KMS-11 (cell line): ENCODE data around the gene ITPKB.

Experiments
- H2AFZ ChIP-seq: fragments of 200-600 bp; sonication (generic); 2 replicates; pipeline ENCODE4 v1.6.1; 2016; ENCODE audit warnings: antibody characterized with exemption, mixed run types, low read depth
- H3K27ac ChIP-seq: fragments of 200-600 bp; sonication (generic); 2 replicates; pipeline ENCODE4 v1.6.1; 2016; ENCODE audit warnings: mild to moderate bottlenecking, mixed run types
- H3K27me3 ChIP-seq: fragments of 200-600 bp; sonication (generic); 2 replicates; pipeline ENCODE4 v1.6.1; 2017; ENCODE audit warnings: mild to moderate bottlenecking, low read depth, mixed run types, moderate library complexity; ENCODE audit not compliant: insufficient read depth
- H3K36me3 ChIP-seq: fragments of 200-600 bp; sonication (generic); 2 replicates; pipeline ENCODE4 v1.6.1; 2017; ENCODE audit warnings: mild to moderate bottlenecking, mixed run types; ENCODE audit not compliant: insufficient read depth
- H3K4me1 ChIP-seq: fragments of 200-600 bp; sonication (generic); 2 replicates; pipeline ENCODE4 v1.6.1; 2016; ENCODE audit warnings: mild to moderate bottlenecking, low read depth, mixed run types; ENCODE audit not compliant: poor library complexity, severe bottlenecking
- H3K4me2 ChIP-seq: fragments of 200-600 bp; sonication (generic); 2 replicates; pipeline ENCODE4 v1.7.0; 2016; ENCODE audit warnings: mild to moderate bottlenecking, mixed run types
- H3K4me3 ChIP-seq: fragments of 200-600 bp; sonication (generic); IDR thresholded peaks from 2 replicates; pipeline ENCODE4 v1.6.1; 2017; ENCODE audit warnings: low read depth, low read length, mixed read lengths; ENCODE audit not compliant: insufficient read depth
- H3K79me2 ChIP-seq: fragments of 200-600 bp; sonication (generic); 2 replicates; pipeline ENCODE4 v1.6.1; 2016; ENCODE audit warnings: low read depth, mixed run types; ENCODE audit not compliant: insufficient read depth
- H3K9ac ChIP-seq: fragments of 200-600 bp; sonication (generic); 2 replicates; pipeline ENCODE4 v1.6.1; 2016; ENCODE audit warnings: mild to moderate bottlenecking, mixed run types
- H4K20me1 ChIP-seq: fragments of 200-600 bp; sonication (generic); 2 replicates; pipeline ENCODE4 v1.6.1; 2016; ENCODE audit warnings: mild to moderate bottlenecking, mixed run types; ENCODE audit not compliant: insufficient read depth
- CTCF ChIP-seq: fragments of 200-600 bp; sonication (generic); conservative IDR thresholded peaks from 2 replicates; pipeline ENCODE4 v1.6.1; 2017; ENCODE audit warnings: low read depth, mild to moderate bottlenecking, antibody characterized with exemption, low read length, moderate library complexity, mixed read lengths

The ITPKB gene

GRCh38 chr1:226688056-226688748, 50.9 kb downstream of the ITPKB start:
- no peaks in the 10 kb centered on the region for H3K36me3 ChIP-seq
- H3K4me1 ChIP-seq = peaks cover 42% of the 10 kb centered on the region
- TF ChIP-seq CTCF = no peak
- no peak overlapping the region for H2AFZ ChIP-seq
- H4K20me1 ChIP-seq = no peaks in the 10 kb centered on the region; the same call in 1 of the 2 replicates
- H3K4me3 ChIP-seq = no peak overlapping the region
- H3K27me3 ChIP-seq = no peaks in the 10 kb centered on the region
- peaks cover 19% of the 10 kb centered on the region for H3K79me2 ChIP-seq
- peak overlapping the region; percentile 6; the same call in 1 of the 2 replicates for H3K27ac ChIP-seq
- H3K9ac ChIP-seq = no peak overlapping the region; the same call in 1 of the 2 replicates
- peak overlapping the region; percentile 31; the same call in 1 of the 2 replicates for H3K4me2 ChIP-seq

- H3K4me1 ChIP-seq = peaks cover 47% of the 10 kb centered on the region
- peak; percentile 58; the same call in 1 of the 2 replicates for TF ChIP-seq CTCF
- no peaks in the 10 kb centered on the region for H3K36me3 ChIP-seq
- H3K27ac ChIP-seq = no peak overlapping the region
- no peaks in the 10 kb centered on the region for H3K27me3 ChIP-seq
- H3K4me2 ChIP-seq = peak overlapping the region; percentile 31
- no peaks in the 10 kb centered on the region; the same call in 1 of the 2 replicates for H4K20me1 ChIP-seq
- no peak overlapping the region for H3K9ac ChIP-seq
- no peak overlapping the region for H2AFZ ChIP-seq
- H3K79me2 ChIP-seq = peaks cover 19% of the 10 kb centered on the region
- no peak overlapping the region for H3K4me3 ChIP-seq
These were observed 51.7 kb downstream of the ITPKB start for GRCh38 chr1:226687426-226687825.

GRCh38 chr1:226686440-226687425, 52.3 kb downstream of the ITPKB start:
- Histone ChIP-seq H4K20me1 (no peaks in the 10 kb centered on the region; the same call in 1 of the 2 replicates), H3K9ac (no peak overlapping the region)
- no peak for TF ChIP-seq CTCF

GRCh38 chr1:226685196-226685820, 53.8 kb downstream of the ITPKB start:
- no peak for TF ChIP-seq CTCF
- Histone ChIP-seq H3K4me3 (no peak overlapping the region), H3K4me2 (no peak overlapping the region), H3K4me1 (peaks cover 52% of the 10 kb centered on the region), H3K27me3 (no peaks in the 10 kb centered on the region), H3K27ac (no peak overlapping the region), H2AFZ (no peak overlapping the region), H3K9ac (no peak overlapping the region), H4K20me1 (no peaks in the 10 kb centered on the region; the same call in 1 of the 2 replicates), H3K79me2 (peaks cover 19% of the 10 kb centered on the region), H3K36me3 (no peaks in the 10 kb centered on the region)

More at GRCh38 chr1:226686440-226687425, 52.3 kb downstream of the ITPKB start:
- Histone ChIP-seq H3K4me1 (peaks cover 47% of the 10 kb centered on the region), H3K36me3 (no peaks in the 10 kb centered on the region), H3K79me2 (peaks cover 19% of the 10 kb centered on the region), H3K27me3 (no peaks in the 10 kb centered on the region), H3K4me2 (peak overlapping the region; percentile 31), H3K27ac (no peak overlapping the region), H3K4me3 (no peak overlapping the region), H2AFZ (no peak overlapping the region)
